ENCODE data around the gene GPS1. TPM values are rescaled to one million over a fixed set of nuclear protein-coding genes. Genes with fewer than 3 reads are reported as not detected.

GPS1 gene
- polyA plus RNA-seq, 2 donors = 61.7 to 65.8 TPM

DNA sequence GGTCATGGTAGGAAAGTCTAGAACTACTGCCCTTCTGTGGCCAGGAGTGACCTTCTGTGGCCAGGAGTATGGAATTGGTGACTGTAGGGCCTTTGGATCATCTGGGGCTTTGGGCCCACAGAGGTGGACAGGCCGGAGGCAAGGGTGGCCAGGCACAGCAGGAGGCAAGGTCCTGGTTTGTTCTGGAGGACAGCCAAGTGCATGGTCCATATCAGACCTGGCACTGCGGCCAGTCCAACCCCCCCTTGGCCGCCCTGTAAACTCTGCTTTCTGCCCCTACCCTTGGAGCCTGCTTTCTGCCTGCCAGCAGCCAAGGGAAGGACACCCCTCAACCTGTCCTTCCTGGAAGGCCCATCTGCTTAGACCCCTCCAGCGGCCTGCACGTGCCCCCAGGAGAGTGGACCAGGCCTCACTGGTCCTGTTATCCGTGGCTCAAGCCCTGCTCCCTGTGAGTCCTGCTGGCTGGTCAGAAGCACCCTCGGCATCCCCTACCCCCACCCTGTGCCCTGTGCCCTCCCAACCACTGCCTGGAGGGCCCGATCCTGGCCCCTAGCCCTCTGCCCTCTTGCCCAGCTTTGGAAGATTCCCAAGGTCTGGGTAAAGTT is 11.9 kb upstream of the GPS1 start:
- Histone ChIP-seq H3K27ac (ENCODE audit: low read depth in 2 of 2, low read length in 1 of 2) (no peak overlapping the region), H3K4me1 (ENCODE audit: control insufficient read depth in 2 of 2, insufficient read depth in 2 of 2, low read length in 1 of 2) (peaks cover 10 to 16% of the 10 kb centered on the region in 2 donors), H3K27me3 (ENCODE audit: control insufficient read depth in 1 of 2, insufficient read depth in 2 of 2, low read length in 2 of 2) (no peaks in the 10 kb centered on the region), H3K36me3 (ENCODE audit: control insufficient read depth in 2 of 2, insufficient read depth in 2 of 2, low read length in 1 of 2) (peaks cover 3 to 5% of the 10 kb centered on the region in 2 donors), H3K4me3 (ENCODE audit: low read depth in 1 of 2, low read length in 2 of 2) (no peak overlapping the region), H3K9me3 (ENCODE audit: control insufficient read depth in 2 of 2, insufficient read depth in 1 of 2, low read depth in 1 of 2, low read length in 1 of 2) (peaks cover 0 to 5% of the 10 kb centered on the region in 2 donors)
- 85 to 93% methylated on average over 8 of the region's 8 CpGs for WGBS, 2 donors

DNA sequence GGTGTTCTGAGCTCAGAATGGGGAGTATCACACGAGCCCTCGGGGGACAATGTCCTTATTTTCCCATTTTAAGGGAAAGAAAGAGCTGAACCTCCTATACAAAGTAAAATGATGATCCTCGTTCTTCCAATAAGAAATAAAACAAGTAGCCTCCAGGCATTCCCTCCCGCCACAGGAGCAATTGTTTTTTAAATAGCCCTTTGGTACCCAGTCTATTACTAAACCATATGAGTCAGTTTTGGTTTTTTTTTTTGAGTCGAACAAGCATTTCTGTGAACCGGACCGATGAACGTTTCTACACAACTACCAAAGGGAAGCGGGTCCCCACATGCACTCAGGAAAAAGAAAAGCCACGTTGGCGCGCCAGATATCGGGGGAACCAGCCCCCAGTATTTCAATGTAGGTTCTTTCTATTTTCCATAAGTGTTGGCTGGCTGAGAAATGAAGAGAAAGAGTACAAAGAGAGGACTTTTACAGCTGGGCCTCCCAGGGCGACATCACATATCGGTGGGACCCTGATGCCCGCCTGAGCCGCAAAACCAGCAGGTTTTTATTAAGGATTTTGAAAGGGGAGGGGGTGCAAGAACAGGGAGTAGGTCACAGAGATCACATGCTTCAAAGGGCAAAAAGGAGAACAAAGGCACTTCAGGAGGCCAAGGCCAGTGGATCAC is 10.4 kb upstream of the GPS1 start:
- peaks cover 0 to 2% of the 10 kb centered on the region in 2 donors for H3K36me3 ChIP-seq (ENCODE audit: control insufficient read depth in 2 of 2, insufficient read depth in 2 of 2, low read length in 1 of 2)
- H3K4me1 ChIP-seq (ENCODE audit: control insufficient read depth in 2 of 2, insufficient read depth in 2 of 2, low read length in 1 of 2) = peaks cover 5 to 10% of the 10 kb centered on the region in 2 donors
- H3K27ac ChIP-seq (ENCODE audit: low read depth in 2 of 2, low read length in 1 of 2) = no peak overlapping the region
- H3K9me3 ChIP-seq (ENCODE audit: control insufficient read depth in 2 of 2, insufficient read depth in 1 of 2, low read depth in 1 of 2, low read length in 1 of 2) = peaks cover 0 to 5% of the 10 kb centered on the region in 2 donors
- no peak overlapping the region for H3K4me3 ChIP-seq (ENCODE audit: low read depth in 1 of 2, low read length in 2 of 2)
- 64 to 72% methylated on average over 17 of the region's 17 CpGs for WGBS, 2 donors
- no peaks in the 10 kb centered on the region for H3K27me3 ChIP-seq (ENCODE audit: control insufficient read depth in 1 of 2, insufficient read depth in 2 of 2, low read length in 2 of 2)

DNA sequence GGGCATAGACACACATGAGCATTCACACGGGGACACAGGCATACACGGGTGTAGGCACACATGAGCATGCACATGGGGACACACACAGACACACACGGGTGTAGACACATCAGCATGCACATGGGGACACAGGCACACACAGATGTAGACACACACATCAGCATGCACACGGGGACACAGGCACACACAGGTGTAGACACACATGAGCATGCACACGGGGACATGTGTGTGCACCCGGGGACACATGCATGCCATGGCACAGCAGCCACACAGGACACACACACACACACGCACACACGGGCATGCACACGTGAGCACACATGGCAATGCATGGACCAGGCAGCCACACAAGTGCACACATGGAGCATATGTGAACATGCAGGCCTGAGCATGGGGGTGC is 9.0 kb upstream of the GPS1 start:
- H3K36me3 ChIP-seq (ENCODE audit: control insufficient read depth in 2 of 2, insufficient read depth in 2 of 2, low read length in 1 of 2) = peaks cover 0 to 9% of the 10 kb centered on the region in 2 donors
- peaks cover 0 to 5% of the 10 kb centered on the region in 2 donors for H3K9me3 ChIP-seq (ENCODE audit: control insufficient read depth in 2 of 2, insufficient read depth in 1 of 2, low read depth in 1 of 2, low read length in 1 of 2)
- no peak overlapping the region for H3K4me3 ChIP-seq (ENCODE audit: low read depth in 1 of 2, low read length in 2 of 2)
- peaks cover 0 to 5% of the 10 kb centered on the region in 2 donors for H3K4me1 ChIP-seq (ENCODE audit: control insufficient read depth in 2 of 2, insufficient read depth in 2 of 2, low read length in 1 of 2)
- no peaks in the 10 kb centered on the region for H3K27me3 ChIP-seq (ENCODE audit: control insufficient read depth in 1 of 2, insufficient read depth in 2 of 2, low read length in 2 of 2)
- 88 to 90% methylated on average over 9 of the region's 9 CpGs for WGBS, 2 donors
- no peak overlapping the region for H3K27ac ChIP-seq (ENCODE audit: low read depth in 2 of 2, low read length in 1 of 2)

DNA sequence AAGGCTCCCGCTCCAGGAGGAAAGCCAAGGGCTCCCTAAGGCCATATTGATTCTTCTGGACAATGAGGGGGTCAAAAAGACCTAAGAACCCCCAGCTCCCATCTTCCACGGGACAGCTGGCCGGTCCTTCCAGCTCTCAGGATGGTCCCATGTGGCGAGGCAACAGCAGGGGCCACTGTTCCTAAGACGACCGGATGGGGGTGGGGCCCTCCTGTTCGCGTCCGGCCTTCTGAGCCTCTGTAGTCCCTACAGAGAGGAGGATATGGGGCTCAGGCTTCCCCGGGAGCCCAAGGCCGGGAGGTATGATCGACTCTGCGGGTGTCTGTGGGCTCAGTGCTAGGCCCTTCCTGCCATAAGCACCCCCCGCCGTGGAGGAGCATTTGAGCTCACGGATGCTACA is 8.2 kb upstream of the GPS1 start:
- WGBS, 2 donors = 73 to 76% methylated on average over 16 of the region's 16 CpGs
- no peak overlapping the region for H3K27ac ChIP-seq (ENCODE audit: low read depth in 2 of 2, low read length in 1 of 2)
- H3K27me3 ChIP-seq (ENCODE audit: control insufficient read depth in 1 of 2, insufficient read depth in 2 of 2, low read length in 2 of 2) = no peaks in the 10 kb centered on the region
- peaks cover 0 to 5% of the 10 kb centered on the region in 2 donors for H3K9me3 ChIP-seq (ENCODE audit: control insufficient read depth in 2 of 2, insufficient read depth in 1 of 2, low read depth in 1 of 2, low read length in 1 of 2)
- H3K4me3 ChIP-seq (ENCODE audit: low read depth in 1 of 2, low read length in 2 of 2) = no peak overlapping the region
- H3K36me3 ChIP-seq (ENCODE audit: control insufficient read depth in 2 of 2, insufficient read depth in 2 of 2, low read length in 1 of 2) = peaks cover 0 to 17% of the 10 kb centered on the region in 2 donors
- peaks cover 0 to 5% of the 10 kb centered on the region in 2 donors for H3K4me1 ChIP-seq (ENCODE audit: control insufficient read depth in 2 of 2, insufficient read depth in 2 of 2, low read length in 1 of 2)

DNA sequence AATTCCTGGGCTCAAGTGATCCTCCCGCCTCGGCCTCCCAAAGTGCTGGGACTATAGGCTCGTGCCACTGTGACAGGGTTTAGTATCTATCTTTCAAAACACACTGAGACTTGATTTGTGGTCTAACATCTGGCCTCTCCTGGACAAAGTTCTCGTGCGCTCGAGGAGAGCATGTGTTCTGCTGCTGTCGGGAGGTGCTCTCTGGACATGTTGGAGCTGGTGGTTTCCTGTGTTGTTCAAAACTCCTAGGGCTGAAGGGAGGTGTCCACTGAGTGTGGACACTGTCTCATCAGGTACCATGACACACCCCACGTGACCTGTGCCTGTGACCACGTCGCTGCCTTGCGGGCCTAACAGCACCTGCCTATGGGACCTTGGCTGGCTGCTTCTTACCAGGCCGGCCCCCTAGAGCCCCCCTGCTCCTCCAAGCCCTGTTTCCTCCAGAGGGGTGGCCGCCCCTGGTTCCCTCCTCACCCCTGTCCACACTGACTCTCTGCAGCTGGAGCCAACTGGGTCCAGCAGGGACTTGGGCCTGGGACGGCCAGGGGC is 5.7 kb upstream of the GPS1 start:
- WGBS, 2 donors = 69 to 71% methylated on average over 14 of the region's 14 CpGs

DNA sequence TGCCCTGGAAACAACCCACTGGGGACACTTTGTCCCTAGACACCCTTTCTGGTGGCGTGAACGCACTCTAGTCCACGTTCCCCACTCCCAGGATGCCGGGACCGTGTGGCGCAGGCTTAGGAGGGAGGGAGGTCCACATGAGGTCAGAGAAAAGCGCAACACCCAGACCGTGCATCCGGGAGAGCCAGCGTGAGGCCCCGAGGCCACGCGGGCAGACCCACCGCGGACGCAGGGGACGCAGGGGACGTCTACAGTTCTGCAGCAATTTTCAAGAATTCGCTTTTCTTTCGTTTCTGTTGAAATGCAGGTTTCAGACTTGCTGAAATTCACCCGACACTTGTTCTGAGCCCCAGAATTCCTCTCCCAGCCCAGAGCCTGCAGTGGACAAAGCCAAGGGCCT is 4.8 kb upstream of the GPS1 start:
- H3K27ac ChIP-seq (ENCODE audit: low read depth in 2 of 2, low read length in 1 of 2) = no peak overlapping the region
- H3K27me3 ChIP-seq (ENCODE audit: control insufficient read depth in 1 of 2, insufficient read depth in 2 of 2, low read length in 2 of 2) = no peaks in the 10 kb centered on the region
- H3K4me1 ChIP-seq (ENCODE audit: control insufficient read depth in 2 of 2, insufficient read depth in 2 of 2, low read length in 1 of 2) = peaks cover 3 to 16% of the 10 kb centered on the region in 2 donors
- peaks cover 0 to 26% of the 10 kb centered on the region in 2 donors for H3K36me3 ChIP-seq (ENCODE audit: control insufficient read depth in 2 of 2, insufficient read depth in 2 of 2, low read length in 1 of 2)
- peaks cover 0 to 5% of the 10 kb centered on the region in 2 donors for H3K9me3 ChIP-seq (ENCODE audit: control insufficient read depth in 2 of 2, insufficient read depth in 1 of 2, low read depth in 1 of 2, low read length in 1 of 2)
- WGBS, 2 donors = 89 to 94% methylated on average over 21 of the region's 21 CpGs
- no peak overlapping the region for H3K4me3 ChIP-seq (ENCODE audit: low read depth in 1 of 2, low read length in 2 of 2)

More for the DNA sequence above, 5.7 kb upstream of the GPS1 start:
- peaks cover 0 to 5% of the 10 kb centered on the region in 2 donors for H3K9me3 ChIP-seq (ENCODE audit: control insufficient read depth in 2 of 2, insufficient read depth in 1 of 2, low read depth in 1 of 2, low read length in 1 of 2)
- H3K27ac ChIP-seq (ENCODE audit: low read depth in 2 of 2, low read length in 1 of 2) = no peak overlapping the region
- no peak overlapping the region for H3K4me3 ChIP-seq (ENCODE audit: low read depth in 1 of 2, low read length in 2 of 2)
- peaks cover 0 to 26% of the 10 kb centered on the region in 2 donors for H3K36me3 ChIP-seq (ENCODE audit: control insufficient read depth in 2 of 2, insufficient read depth in 2 of 2, low read length in 1 of 2)
- H3K27me3 ChIP-seq (ENCODE audit: control insufficient read depth in 1 of 2, insufficient read depth in 2 of 2, low read length in 2 of 2) = no peaks in the 10 kb centered on the region
- peaks cover 3 to 16% of the 10 kb centered on the region in 2 donors for H3K4me1 ChIP-seq (ENCODE audit: control insufficient read depth in 2 of 2, insufficient read depth in 2 of 2, low read length in 1 of 2)

DNA sequence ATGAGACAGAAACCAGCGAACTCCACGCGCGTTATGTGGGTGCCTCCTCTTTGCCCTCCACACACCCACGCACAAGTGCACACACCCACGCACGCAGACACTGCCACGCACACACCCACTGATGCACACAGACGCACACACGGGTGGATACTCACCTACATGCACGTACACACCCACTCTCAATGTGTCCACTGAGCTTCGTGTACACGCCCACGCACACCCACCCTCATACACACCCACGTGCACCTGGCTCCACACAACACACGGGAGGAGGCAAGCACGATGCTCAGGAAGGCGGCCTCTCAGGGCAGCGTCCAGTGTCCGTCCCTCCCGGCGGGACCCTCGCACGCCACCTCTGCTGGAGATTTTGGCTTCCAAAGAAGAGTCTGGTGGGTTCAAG is 4.3 kb upstream of the GPS1 start:
- 85 to 86% methylated on average over 24 of the region's 24 CpGs for WGBS, 2 donors
- peaks cover 5 to 16% of the 10 kb centered on the region in 2 donors for H3K4me1 ChIP-seq (ENCODE audit: control insufficient read depth in 2 of 2, insufficient read depth in 2 of 2, low read length in 1 of 2)
- H3K9me3 ChIP-seq (ENCODE audit: control insufficient read depth in 2 of 2, insufficient read depth in 1 of 2, low read depth in 1 of 2, low read length in 1 of 2) = peaks cover 0 to 4% of the 10 kb centered on the region in 2 donors
- H3K36me3 ChIP-seq (ENCODE audit: control insufficient read depth in 2 of 2, insufficient read depth in 2 of 2, low read length in 1 of 2) = peaks cover 0 to 26% of the 10 kb centered on the region in 2 donors
- H3K27ac ChIP-seq (ENCODE audit: low read depth in 2 of 2, low read length in 1 of 2) = no peak overlapping the region
- no peaks in the 10 kb centered on the region for H3K27me3 ChIP-seq (ENCODE audit: control insufficient read depth in 1 of 2, insufficient read depth in 2 of 2, low read length in 2 of 2)
- no peak overlapping the region for H3K4me3 ChIP-seq (ENCODE audit: low read depth in 1 of 2, low read length in 2 of 2)

DNA sequence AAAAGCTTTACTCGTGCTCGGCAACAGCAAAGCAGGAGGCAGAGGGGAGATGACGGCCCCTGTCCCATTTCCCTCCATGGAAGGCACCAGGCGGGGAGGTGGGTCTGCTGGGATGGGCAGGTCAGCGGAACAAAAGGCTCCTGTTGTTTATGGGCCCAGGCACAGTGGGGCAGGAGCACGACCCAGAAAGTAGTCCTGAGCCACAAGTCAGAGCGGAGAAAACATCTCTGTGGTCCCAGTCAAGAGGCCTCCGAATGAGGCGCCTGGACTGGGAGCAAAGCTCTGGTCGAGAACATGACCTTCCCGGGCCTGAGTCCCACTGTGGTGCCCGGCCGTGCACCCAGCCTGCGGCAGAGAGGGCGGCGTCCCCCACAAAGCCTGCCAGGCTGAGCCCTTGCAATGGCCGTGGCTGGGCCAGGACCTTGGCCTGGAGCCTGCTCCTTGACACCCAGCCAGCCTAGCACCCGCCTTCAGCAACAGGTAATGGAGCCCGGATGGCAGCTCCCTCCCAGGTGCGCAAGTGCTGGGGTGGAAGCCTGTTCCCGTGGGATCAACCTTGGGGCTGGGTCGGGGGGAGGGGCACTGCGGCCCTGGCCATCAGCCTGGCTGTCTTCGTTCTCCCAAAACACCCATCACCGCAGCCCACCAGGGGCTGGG is 3.7 kb upstream of the GPS1 start:
- Histone ChIP-seq H3K4me3 (ENCODE audit: low read depth in 1 of 2, low read length in 2 of 2) (no peak overlapping the region), H3K9me3 (ENCODE audit: control insufficient read depth in 2 of 2, insufficient read depth in 1 of 2, low read depth in 1 of 2, low read length in 1 of 2) (no peaks in the 10 kb centered on the region), H3K36me3 (ENCODE audit: control insufficient read depth in 2 of 2, insufficient read depth in 2 of 2, low read length in 1 of 2) (peaks cover 0 to 24% of the 10 kb centered on the region in 2 donors), H3K27me3 (ENCODE audit: control insufficient read depth in 1 of 2, insufficient read depth in 2 of 2, low read length in 2 of 2) (no peaks in the 10 kb centered on the region), H3K27ac (ENCODE audit: low read depth in 2 of 2, low read length in 1 of 2) (no peak overlapping the region), H3K4me1 (ENCODE audit: control insufficient read depth in 2 of 2, insufficient read depth in 2 of 2, low read length in 1 of 2) (peaks cover 9 to 18% of the 10 kb centered on the region in 2 donors)
- WGBS, 2 donors = 89 to 92% methylated on average over 25 of the region's 25 CpGs

DNA sequence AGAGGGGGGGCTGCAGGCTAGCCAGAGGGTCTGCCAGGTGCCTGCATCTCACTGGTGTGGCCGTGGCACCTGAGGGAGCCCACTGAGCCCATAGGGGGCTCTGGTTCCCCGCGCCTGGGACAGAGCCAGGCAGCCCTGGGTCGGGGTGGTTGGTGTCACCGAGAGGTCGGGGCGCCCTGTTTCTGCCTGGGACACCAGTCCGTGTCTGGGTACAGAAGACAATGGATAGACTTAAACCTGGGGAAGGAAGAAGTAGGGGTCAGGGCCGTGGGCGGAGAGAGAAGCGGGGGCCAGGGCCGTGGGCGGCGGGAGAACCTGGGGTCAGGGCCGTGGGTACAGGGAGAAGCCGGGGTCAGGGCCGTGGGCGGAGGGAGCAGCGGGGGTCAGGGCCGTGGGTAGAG is 3.1 kb upstream of the GPS1 start:
- Histone ChIP-seq H3K27me3 (ENCODE audit: control insufficient read depth in 1 of 2, insufficient read depth in 2 of 2, low read length in 2 of 2) (no peaks in the 10 kb centered on the region), H3K4me3 (ENCODE audit: low read depth in 1 of 2, low read length in 2 of 2) (no peak overlapping the region), H3K27ac (ENCODE audit: low read depth in 2 of 2, low read length in 1 of 2) (no peak overlapping the region), H3K4me1 (ENCODE audit: control insufficient read depth in 2 of 2, insufficient read depth in 2 of 2, low read length in 1 of 2) (peaks cover 10 to 20% of the 10 kb centered on the region in 2 donors), H3K36me3 (ENCODE audit: control insufficient read depth in 2 of 2, insufficient read depth in 2 of 2, low read length in 1 of 2) (peaks cover 0 to 28% of the 10 kb centered on the region in 2 donors), H3K9me3 (ENCODE audit: control insufficient read depth in 2 of 2, insufficient read depth in 1 of 2, low read depth in 1 of 2, low read length in 1 of 2) (no peaks in the 10 kb centered on the region)
- 89 to 93% methylated on average over 20 of the region's 20 CpGs for WGBS, 2 donors
